HG02852 (cell line): ENCODE results near the gene BMAL1.
A peak's percentile ranks its signal among the peaks of the same experiment; 100 is the strongest.
"Not testable (repeated sequence)": the region's sequence is repeated elsewhere in the genome, so short reads cannot be mapped to it uniquely, and the experiment has no call there.

Source experiments
- ATAC-seq: cut with Tn5 transposase; IDR thresholded peaks from one replicate; pipeline ENCODE4 v1.9.1; 2021; ENCODE audit warnings: mild to moderate bottlenecking, moderate library complexity; ENCODE audit not compliant: unreplicated experiment

Gene BMAL1

GRCh38 chr11:13277768-13278608 lies at the start of gene BMAL1:
TSS of gene BMAL1 (plus strand) at chr11:13277790. CDS start at chr11:13354309, 76,519 bp downstream.
- peak; percentile 24 for ATAC-seq

GRCh38 chr11:13228572-13228971 lies 49.0 kb upstream of the BMAL1 start:
- ATAC-seq, result no peak

- no peak for ATAC-seq
Measured at GRCh38 chr11:13229136-13229535, 48.5 kb upstream of the BMAL1 start.

- no peak for ATAC-seq
Measured at GRCh38 chr11:13229711-13230318, 47.8 kb upstream of the BMAL1 start.

- ATAC-seq, result no peak
Measured at GRCh38 chr11:13233173-13233745, 44.3 kb upstream of the BMAL1 start.

- ATAC-seq, result no peak
Measured at GRCh38 chr11:13235895-13236294, 41.7 kb upstream of the BMAL1 start.

GRCh38 chr11:13236626-13237025 lies 41.0 kb upstream of the BMAL1 start:
- ATAC-seq, result no peak

GRCh38 chr11:13237761-13238160 lies 39.8 kb upstream of the BMAL1 start:
- no peak for ATAC-seq

GRCh38 chr11:13238879-13239514 lies 38.6 kb upstream of the BMAL1 start:
- no peak for ATAC-seq

GRCh38 chr11:13242564-13242963 lies 35.0 kb upstream of the BMAL1 start:
- no peak for ATAC-seq

GRCh38 chr11:13247606-13248296 lies 29.8 kb upstream of the BMAL1 start:
- no peak for ATAC-seq

- no peak for ATAC-seq
Measured at GRCh38 chr11:13249177-13249576, 28.4 kb upstream of the BMAL1 start.

- ATAC-seq, result no peak
Measured at GRCh38 chr11:13249992-13250391, 27.6 kb upstream of the BMAL1 start.

- ATAC-seq, result no peak
Measured at GRCh38 chr11:13251966-13252365, 25.6 kb upstream of the BMAL1 start.

- no peak for ATAC-seq
Measured at GRCh38 chr11:13252438-13252837, 25.2 kb upstream of the BMAL1 start.

GRCh38 chr11:13256216-13256615 lies 21.4 kb upstream of the BMAL1 start:
- no peak for ATAC-seq

- not testable (repeated sequence) for ATAC-seq
Measured at GRCh38 chr11:13258061-13258460, 19.5 kb upstream of the BMAL1 start.

GRCh38 chr11:13258855-13259254 lies 18.7 kb upstream of the BMAL1 start:
- ATAC-seq, result no peak

- no peak for ATAC-seq
Measured at GRCh38 chr11:13259374-13259773, 18.2 kb upstream of the BMAL1 start.

- no peak for ATAC-seq
Measured at GRCh38 chr11:13260201-13260962, 17.2 kb upstream of the BMAL1 start.
